Stimulated activated CD4-positive, alpha-beta T cell treated with anti-CD3 and anti-CD28 coated beads, Interleukin-15, amount 100 ng/mL, for 24 hours (primary cell): ENCODE data around the gene ZNF827.
A peak's percentile ranks its signal among the peaks of the same experiment; 100 is the strongest.
"Not testable (repeated sequence)": the region's sequence is repeated elsewhere in the genome, so short reads cannot be mapped to it uniquely, and the experiment has no call there.

ENCODE experiments used
- DNase-seq: peaks from one replicate; pipeline ENCODE4 v3.0.0-alpha.2; 2020

The ZNF827 gene

DNA sequence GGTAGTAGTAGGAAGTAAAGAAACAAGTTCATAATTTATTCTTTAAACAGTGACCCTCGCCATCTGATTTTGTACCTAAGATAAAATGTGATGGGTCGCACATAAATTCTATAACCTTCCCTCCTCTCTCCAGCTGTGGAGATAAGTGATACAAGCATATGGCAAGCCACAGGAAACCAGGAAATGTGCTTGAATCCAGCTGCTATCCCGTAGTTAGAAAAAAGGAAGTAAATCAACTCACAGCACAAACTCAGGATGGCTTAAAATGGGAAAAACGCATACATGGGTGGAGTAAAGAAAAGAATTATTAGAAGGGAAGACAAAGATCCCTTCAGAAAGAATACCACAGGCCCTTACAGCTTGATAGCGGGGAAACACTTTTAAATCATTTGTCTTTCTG, 78.2 kb downstream of the ZNF827 start:
- DNase-seq, result no peak

DNA sequence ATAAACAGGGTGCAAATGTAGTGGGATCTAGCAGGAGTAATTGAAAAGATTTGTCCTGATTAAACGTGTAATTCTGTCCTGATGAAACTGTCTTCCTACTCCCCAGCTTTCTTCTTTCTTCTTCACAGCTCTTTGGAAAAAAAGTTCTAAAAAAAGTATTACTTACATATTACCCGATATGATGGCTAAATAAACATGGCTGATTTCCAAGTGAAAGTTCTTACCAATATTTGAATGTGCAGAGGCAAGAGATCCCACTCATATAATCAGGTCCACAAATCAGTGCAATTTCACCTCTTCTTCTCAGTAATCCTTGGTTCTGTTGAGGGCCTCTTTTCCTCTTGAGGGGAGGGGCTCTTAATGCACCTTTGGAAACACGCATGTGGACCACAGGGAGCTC, 78.7 kb downstream of the ZNF827 start:
- no peak for DNase-seq

GRCh38 chr4:145859426-145859825, 79.2 kb downstream of the ZNF827 start:
- DNase-seq, result no peak

DNA sequence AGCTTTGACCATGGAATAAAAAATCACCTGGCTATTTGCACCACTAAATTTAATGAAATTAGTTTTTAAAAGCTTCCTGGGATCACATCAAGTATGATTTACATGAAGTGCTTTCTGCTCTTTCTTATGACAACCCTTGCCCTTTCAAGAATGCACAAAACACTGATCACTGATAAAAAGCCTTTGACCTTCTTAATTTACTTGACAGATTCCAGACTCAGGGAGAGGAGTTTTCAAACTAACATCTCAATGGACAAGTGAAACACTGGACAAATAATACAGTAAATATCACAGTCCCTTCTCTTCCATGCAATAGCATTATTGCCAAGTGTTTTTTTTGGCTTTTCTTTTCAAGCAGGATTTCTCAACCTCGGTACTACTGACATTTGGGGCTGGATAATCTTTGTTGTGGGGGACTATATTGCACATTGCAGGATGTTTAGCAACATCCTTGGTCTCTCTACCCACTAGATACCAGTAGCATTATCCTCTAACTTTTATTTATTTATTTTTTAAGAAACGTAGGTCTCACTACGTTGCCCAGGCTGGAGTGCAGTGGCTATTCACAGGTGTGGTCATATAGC, 86.3 kb downstream of the ZNF827 start:
- DNase-seq, result no peak

DNA sequence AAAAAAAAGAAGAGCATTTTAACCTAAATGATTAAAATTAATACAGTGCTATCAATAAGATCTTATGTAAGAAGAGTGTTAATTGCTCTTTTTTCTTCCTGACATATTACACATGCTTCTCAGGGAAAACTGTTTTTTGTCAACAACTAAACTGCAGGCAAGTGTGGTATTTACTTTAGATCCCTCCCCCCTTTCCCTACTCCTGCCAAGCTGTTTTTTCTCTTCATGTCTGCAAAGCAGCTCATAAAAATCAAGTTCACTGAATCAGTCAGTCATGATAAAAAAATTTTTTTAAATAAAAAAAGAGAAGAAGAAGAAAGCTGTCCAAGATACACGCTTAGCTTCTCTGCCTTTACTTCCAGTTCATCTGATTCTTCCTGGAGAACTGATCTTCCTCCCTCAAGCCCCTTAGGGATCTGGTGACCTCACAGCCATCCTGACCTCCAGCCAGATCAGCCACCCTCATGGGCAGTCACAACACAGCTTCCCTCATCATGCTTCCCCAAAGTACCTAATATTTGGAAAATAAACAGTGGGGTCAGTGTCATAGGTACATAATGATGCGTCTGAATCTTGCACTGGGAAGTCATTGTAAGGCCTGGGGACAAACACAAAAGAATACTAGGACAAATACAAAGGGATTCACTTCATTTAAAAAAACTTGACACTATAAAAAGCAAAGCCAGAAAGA, 87.0 kb downstream of the ZNF827 start:
- DNase-seq, result no peak

- DNase-seq, result no peak
These were observed 90.9 kb downstream of the ZNF827 start for GRCh38 chr4:145847764-145848163.

GRCh38 chr4:145845118-145845517, 93.5 kb downstream of the ZNF827 start:
- no peak for DNase-seq

- DNase-seq, result no peak
These were observed 95.0 kb downstream of the ZNF827 start for GRCh38 chr4:145843639-145844038.

DNA sequence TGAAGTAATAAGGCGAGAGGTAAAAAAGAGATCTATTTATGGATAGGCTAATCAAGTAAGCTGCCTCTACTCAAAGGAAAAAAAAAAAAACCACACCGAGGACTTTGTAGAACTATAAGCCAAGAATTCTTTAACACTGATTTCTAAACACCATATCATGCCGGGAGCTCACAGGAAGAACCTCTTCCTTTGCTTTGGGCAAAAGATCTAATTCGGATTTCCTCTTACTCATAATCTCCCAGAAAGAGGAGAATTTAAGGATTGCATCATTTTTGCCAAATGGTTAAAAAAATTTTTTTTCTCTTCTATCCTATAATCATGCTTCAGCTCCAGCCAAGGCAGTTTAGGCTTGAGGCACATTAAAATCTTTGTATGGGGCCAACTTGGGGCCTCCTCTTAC, 95.5 kb downstream of the ZNF827 start:
- no peak for DNase-seq

DNA sequence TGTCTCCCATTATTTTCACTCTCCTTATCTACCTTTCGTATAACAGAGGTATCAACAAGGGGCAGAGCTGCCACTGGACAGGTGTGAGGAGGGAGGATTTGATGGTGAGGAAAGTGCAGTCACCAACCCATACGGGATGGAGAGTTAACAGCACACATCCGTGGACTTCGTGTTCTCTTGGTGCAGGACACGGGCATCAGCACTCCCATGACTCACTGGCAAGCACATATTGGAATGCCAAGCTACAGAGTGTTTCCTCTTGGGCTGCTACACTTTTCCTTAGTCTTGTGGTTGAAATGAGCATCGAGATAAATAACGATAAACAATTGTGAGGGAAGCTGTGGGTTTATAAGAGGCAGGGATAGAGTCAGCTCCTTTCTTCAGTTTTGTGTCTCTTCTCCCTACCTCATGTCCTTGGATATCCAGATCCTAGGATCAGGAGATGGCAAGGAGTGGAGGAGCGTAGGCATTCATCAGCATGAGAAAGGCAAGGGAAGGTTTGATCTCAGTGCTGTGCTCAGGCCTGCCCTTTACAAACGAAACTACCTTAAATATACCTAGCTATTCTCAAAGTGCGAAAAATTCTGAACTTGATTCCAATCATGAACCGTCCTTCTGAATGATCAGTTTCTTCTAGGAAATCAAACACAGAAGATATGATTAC, 96.3 kb downstream of the ZNF827 start:
- DNase-seq, result no peak

DNA sequence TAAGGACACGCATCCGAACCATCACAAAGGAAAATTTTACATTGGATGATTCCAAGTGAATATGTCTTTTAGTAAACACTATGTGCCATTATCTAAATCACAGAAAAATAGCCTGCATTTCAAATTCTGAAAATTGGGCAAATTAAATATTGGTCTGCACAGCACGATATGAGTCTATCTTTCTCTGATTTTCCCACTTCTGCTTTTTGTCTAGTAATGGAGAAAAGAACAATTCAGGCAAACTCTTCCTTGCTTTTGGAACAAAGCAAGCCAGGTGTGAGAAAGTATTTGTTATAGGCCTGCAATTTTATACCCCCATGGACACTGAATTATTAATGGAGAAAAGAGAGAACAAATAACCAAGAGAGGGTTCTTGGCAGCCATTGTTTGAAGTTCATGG, 97.8 kb downstream of the ZNF827 start:
- DNase-seq, result no peak

GRCh38 chr4:145840162-145840768, 98.4 kb downstream of the ZNF827 start:
- DNase-seq, result peak; percentile 25

DNA sequence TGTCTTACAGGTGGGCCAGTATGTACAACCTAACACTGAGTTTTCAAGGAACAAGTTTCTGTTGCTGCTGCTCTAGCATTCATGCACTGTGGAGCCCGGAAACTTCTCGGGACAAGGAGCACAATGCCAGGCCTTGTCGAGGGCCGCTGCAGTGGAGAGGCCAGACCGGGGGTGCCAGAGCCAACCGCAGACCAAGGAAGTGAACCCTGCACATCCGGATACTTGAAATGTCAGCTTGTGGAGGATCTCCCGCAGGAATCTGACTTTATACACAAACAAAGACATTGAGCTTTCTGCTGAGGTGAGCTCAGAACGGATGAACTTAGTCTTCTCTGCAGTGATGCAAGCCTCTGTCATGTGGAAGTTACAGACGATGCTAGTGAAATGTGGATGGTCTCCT, 99.5 kb downstream of the ZNF827 start:
- DNase-seq, result no peak

- DNase-seq, result not testable (repeated sequence)
These were observed 106.2 kb downstream of the ZNF827 start for GRCh38 chr4:145832384-145832783.

DNA sequence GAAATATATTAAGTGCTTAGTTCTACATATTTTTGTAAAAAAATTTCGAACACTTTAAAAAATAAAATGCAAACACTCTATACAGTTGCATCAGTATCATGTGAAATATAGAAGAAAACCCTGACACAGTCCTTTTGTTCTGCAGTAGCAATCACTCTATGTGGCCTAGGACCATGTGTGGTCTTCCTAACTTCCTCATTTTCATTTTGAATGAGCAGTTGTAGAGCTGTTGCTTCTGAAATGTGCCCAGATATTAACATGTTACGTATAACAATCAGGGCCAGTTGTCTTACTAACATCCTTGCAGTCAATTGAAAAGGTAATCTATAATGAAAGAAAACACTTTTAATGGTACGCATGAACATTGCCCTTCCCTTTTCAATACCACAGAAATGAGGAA, 107.9 kb downstream of the ZNF827 start:
- DNase-seq, result no peak

DNA sequence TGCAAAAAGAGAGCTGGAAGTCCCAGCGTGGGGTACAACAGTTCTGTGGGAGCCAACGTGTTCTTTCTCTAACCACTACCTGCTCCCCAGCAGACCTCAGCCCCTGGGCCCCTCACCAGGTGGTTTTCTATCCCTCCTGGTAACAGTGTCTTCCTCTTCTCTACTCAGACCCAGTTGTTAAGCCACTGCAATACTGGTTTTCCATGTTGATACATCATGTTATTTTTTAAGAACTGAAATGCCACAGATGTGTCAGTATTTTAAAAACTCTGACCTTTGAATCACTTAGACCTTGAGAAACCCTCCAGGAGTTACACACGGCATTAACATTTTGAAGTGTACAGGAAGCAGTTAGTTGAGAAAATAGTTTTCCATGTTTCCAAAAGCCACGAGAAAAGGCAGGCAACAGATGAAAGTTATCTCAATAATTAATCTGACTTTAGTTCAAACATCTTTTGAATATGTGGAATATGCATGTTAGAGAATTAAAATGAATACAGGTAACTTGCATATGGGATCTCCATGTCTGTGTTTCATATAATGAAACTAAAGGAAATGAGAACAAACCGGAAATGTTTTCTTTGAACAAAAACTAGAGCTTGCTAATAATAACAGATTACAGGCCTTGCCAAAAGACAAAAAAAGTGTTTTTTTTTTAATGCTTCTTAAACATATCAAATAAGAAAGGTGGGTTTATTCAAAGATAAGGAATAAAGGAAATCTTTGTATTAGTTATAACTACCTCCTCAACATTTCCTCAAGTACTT, 108.8 kb downstream of the ZNF827 start:
- DNase-seq, result peak; percentile 56

- DNase-seq, result peak; percentile 43
These were observed 109.7 kb downstream of the ZNF827 start for GRCh38 chr4:145828802-145829485.

GRCh38 chr4:145827885-145828284, 110.7 kb downstream of the ZNF827 start:
- DNase-seq, result no peak

- no peak for DNase-seq
These were observed 113.4 kb downstream of the ZNF827 start for GRCh38 chr4:145825255-145825654.

DNA sequence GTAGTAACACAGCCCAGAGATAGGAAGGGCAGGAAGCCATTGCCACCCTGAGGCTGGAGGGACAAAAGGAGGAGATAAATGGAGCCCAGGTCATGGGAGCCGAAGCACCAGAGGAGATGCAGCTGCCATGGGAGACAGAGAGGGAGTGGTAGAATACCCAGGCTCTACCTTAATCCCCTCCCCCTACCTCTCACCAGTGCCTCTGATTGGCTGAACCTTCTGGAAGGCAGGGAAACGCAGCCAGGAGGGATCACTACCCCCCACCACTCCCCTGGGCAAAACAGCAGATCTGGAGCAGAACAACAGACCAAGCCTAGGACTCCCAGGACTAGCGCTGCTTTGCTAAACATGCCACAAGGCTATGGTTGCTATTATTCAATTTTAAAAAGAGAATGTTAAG, 114.2 kb downstream of the ZNF827 start:
- no peak for DNase-seq

GRCh38 chr4:145823743-145824142, 114.9 kb downstream of the ZNF827 start:
- no peak for DNase-seq

GRCh38 chr4:145822581-145822980, 116.0 kb downstream of the ZNF827 start:
- DNase-seq, result no peak

GRCh38 chr4:145822181-145822580, 116.4 kb downstream of the ZNF827 start:
- no peak for DNase-seq
